ENCODE results near the gene SPATA12. TPM values are rescaled to one million over a fixed set of nuclear protein-coding genes. Genes with fewer than 3 reads are reported as not detected.

Gene SPATA12
- total RNA-seq, 1 donor from 2014 or later = not detected

GRCh38 chr3:57065588-57065987, 5.1 kb downstream of the SPATA12 start:
- Mint-ChIP-seq H3K36me3 (ENCODE audit: low read depth) (no peaks in the 10 kb centered on the region), H3K27ac (no peak overlapping the region), H3K27me3 (peaks cover 28% of the 10 kb centered on the region), H3K9me3 (peaks cover 5% of the 10 kb centered on the region), H3K4me1 (peaks cover 29% of the 10 kb centered on the region), H3K4me3 (no peak overlapping the region)
- CTCF ChIA-PET = no interaction called here
- DNase-seq (no peak), ATAC-seq (ENCODE audit: low read depth) (no peak)
- intact Hi-C loops (cut with micrococcal nuclease) = loop anchor here (5.0 kb wide), 4 partner anchors 33 to 508 kb away; partner anchors contain the start of genes ARHGEF3, CCDC66 and TASOR
- TF ChIP-seq CTCF (IDR thresholded peaks at IDR 0.05) = no peak
- POLR2A ChIA-PET = no interaction called here

- POLR2A ChIA-PET = no interaction called here
- no peaks in the 10 kb centered on the region for H3K36me3 Mint-ChIP-seq (ENCODE audit: low read depth)
- ATAC-seq (ENCODE audit: low read depth) = no peak
- H3K27ac Mint-ChIP-seq = peak overlapping the region; percentile 35
- H3K27me3 Mint-ChIP-seq = peaks cover 26% of the 10 kb centered on the region
- intact Hi-C loops (cut with micrococcal nuclease) = loop anchor here (5.0 kb wide), 4 partner anchors 34 to 509 kb away; partner anchors contain the start of genes ARHGEF3, CCDC66 and TASOR
- H3K4me3 Mint-ChIP-seq = no peak overlapping the region
- CTCF ChIA-PET = interaction anchor here (1.3 kb wide), 1 partner anchor 34 kb away, joined by 4 read pairs; no protein-coding TSS in a partner anchor
- H3K9me3 Mint-ChIP-seq = peaks cover 5% of the 10 kb centered on the region
- TF ChIP-seq CTCF (IDR thresholded peaks at IDR 0.05) = no peak
- no peak for DNase-seq
- peaks cover 27% of the 10 kb centered on the region for H3K4me1 Mint-ChIP-seq
These were observed 6.0 kb downstream of the SPATA12 start for GRCh38 chr3:57066471-57066870.

DNA sequence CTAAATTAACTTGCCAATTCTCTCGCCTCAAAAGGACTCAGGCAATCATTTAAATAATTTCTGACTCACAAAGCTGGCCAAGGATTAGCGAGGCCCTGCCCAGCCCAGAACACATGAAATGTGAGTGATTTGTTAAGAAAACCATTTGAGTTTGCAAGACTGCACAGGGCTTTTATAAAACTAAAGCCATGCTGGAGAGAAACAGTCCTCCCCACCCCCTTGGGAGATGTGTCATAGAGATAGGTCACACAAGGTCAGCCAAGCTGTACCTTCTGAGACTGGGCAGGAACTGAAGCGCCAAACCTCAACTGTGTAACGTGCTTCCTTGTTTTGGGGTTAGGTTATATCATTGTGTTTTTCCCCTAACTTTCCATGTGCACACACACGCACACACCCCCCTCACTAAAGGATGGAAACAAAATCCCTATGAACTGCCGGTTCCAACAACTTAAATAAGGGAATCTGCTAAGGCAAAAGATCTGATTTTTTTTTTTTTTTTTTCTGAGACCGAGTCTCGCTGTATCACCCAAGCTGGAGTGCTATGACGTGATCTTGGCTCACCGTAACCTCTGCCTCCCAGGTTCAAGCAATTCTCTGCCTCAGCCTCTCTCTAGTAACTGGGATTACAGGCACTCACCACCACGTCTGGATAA, 8.1 kb downstream of the SPATA12 start:
- ChIA-PET POLR2A (interaction anchor here (0.6 to 2.7 kb wide), 11 partner anchors 10 to 1128 kb away, joined by 3 to 22 read pairs (median 5); partner anchors contain the start of genes APPL1, ARHGEF3 and TASOR), CTCF (interaction anchor here (0.7 to 2.3 kb wide), 5 partner anchors 10 to 74 kb away, joined by 3 to 9 read pairs (median 3); no protein-coding TSS in a partner anchor)
- peak; percentile 52 for DNase-seq
- Mint-ChIP-seq H3K4me3 (peak overlapping the region; percentile 62), H3K27ac (peak overlapping the region; percentile 88), H3K4me1 (peaks cover 27% of the 10 kb centered on the region), H3K36me3 (ENCODE audit: low read depth) (no peaks in the 10 kb centered on the region), H3K9me3 (peaks cover 5% of the 10 kb centered on the region), H3K27me3 (peaks cover 22% of the 10 kb centered on the region)
- peak; percentile 97 for ATAC-seq (ENCODE audit: low read depth)
- TF ChIP-seq CTCF (IDR thresholded peaks at IDR 0.05) = no peak
- intact Hi-C loops (cut with micrococcal nuclease) = loop anchor here (1.0 to 5.0 kb wide), 10 partner anchors 10 to 1128 kb away; partner anchors contain the start of genes ARHGEF3, CCDC66 and TASOR

GRCh38 chr3:57069503-57069902, 9.0 kb downstream of the SPATA12 start:
- Mint-ChIP-seq H3K4me1 (peaks cover 31% of the 10 kb centered on the region), H3K4me3 (no peak overlapping the region)
- CTCF ChIA-PET = interaction anchor here (2.3 kb wide), 1 partner anchor 9 kb away, joined by 9 read pairs; no protein-coding TSS in a partner anchor

More at GRCh38 chr3:57069503-57069902, 9.0 kb downstream of the SPATA12 start:
- DNase-seq (no peak), ATAC-seq (ENCODE audit: low read depth) (no peak)
- intact Hi-C loops (cut with micrococcal nuclease) = loop anchor here (5.0 kb wide), 4 partner anchors 37 to 512 kb away; partner anchors contain the start of genes ARHGEF3, CCDC66 and TASOR
- TF ChIP-seq CTCF (IDR thresholded peaks at IDR 0.05) = no peak
- H3K27me3 Mint-ChIP-seq = peaks cover 27% of the 10 kb centered on the region
- H3K9me3 Mint-ChIP-seq = peaks cover 5% of the 10 kb centered on the region
- H3K27ac Mint-ChIP-seq = peak overlapping the region; percentile 88
- no peaks in the 10 kb centered on the region for H3K36me3 Mint-ChIP-seq (ENCODE audit: low read depth)
- POLR2A ChIA-PET = interaction anchor here (2.7 kb wide), 1 partner anchor 9 kb away, joined by 22 read pairs; no protein-coding TSS in a partner anchor

Data from activated B cell treated with CpG ODN at 0.5 μM for 24 hours (primary cell).